ENCODE measurements around the gene USP13. TPM values are rescaled to one million over a fixed set of nuclear protein-coding genes. Genes with fewer than 3 reads are reported as not detected.

Gene USP13
- total and polyA plus RNA-seq, 4 donors: 3.5 to 9.3 (median 5.9) TPM

GRCh38 chr3:179822296-179822695, 169.5 kb downstream of the USP13 start:
- WGBS, 2 donors: 84 to 86% methylated on average over 3 of the region's 3 CpGs
- no peaks in the 10 kb centered on the region for H3K4me1 ChIP-seq (ENCODE audit: control insufficient read depth in 1 of 2, insufficient read depth in 2 of 2, low read length in 2 of 2)
- no peaks in the 10 kb centered on the region for H3K27me3 ChIP-seq (ENCODE audit: control insufficient read depth in 1 of 2, insufficient read depth in 2 of 2, low read length in 1 of 2)
- H3K4me3 ChIP-seq (ENCODE audit: low read length in 2 of 2): no peak overlapping the region
- H3K36me3 ChIP-seq (ENCODE audit: control insufficient read depth in 1 of 2, insufficient read depth in 2 of 2, low read length in 1 of 2): no peaks in the 10 kb centered on the region
- DNase-seq (no peak), ATAC-seq (ENCODE audit: low FRiP score) (no peak)
- intact Hi-C loops (cut with DNase I): no loop called here
- H3K27ac ChIP-seq (ENCODE audit: low read depth in 1 of 2, low read length in 2 of 2): no peak overlapping the region
- H3K9me3 ChIP-seq (ENCODE audit: control insufficient read depth, low read length): peaks cover 2% of the 10 kb centered on the region

- Histone ChIP-seq H3K36me3 (ENCODE audit: control insufficient read depth in 1 of 2, insufficient read depth in 2 of 2, low read length in 1 of 2) (no peaks in the 10 kb centered on the region), H3K4me3 (ENCODE audit: low read length in 2 of 2) (no peak overlapping the region), H3K27me3 (ENCODE audit: control insufficient read depth in 1 of 2, insufficient read depth in 2 of 2, low read length in 1 of 2) (no peaks in the 10 kb centered on the region), H3K27ac (ENCODE audit: low read depth in 1 of 2, low read length in 2 of 2) (no peak overlapping the region), H3K4me1 (ENCODE audit: control insufficient read depth in 1 of 2, insufficient read depth in 2 of 2, low read length in 2 of 2) (no peaks in the 10 kb centered on the region), H3K9me3 (ENCODE audit: control insufficient read depth, low read length) (no peaks in the 10 kb centered on the region)
- WGBS, 2 donors: 46 to 51% methylated on average over 6 of the region's 6 CpGs
- no peak for DNase-seq
- no peak for ATAC-seq (ENCODE audit: low FRiP score)
- intact Hi-C loops (cut with DNase I): loop anchor here in 1 of 2 donors (2.0 kb wide), 1 partner anchor 45 kb away; no protein-coding TSS in a partner anchor
Observed at GRCh38 chr3:179825527-179826246, 172.8 kb downstream of the USP13 start.

- Histone ChIP-seq H3K4me3 (ENCODE audit: low read length in 2 of 2) (no peak overlapping the region), H3K27ac (ENCODE audit: low read depth in 1 of 2, low read length in 2 of 2) (no peak overlapping the region), H3K27me3 (ENCODE audit: control insufficient read depth in 1 of 2, insufficient read depth in 2 of 2, low read length in 1 of 2) (no peaks in the 10 kb centered on the region), H3K9me3 (ENCODE audit: control insufficient read depth, low read length) (no peaks in the 10 kb centered on the region), H3K4me1 (ENCODE audit: control insufficient read depth in 1 of 2, insufficient read depth in 2 of 2, low read length in 2 of 2) (no peaks in the 10 kb centered on the region), H3K36me3 (ENCODE audit: control insufficient read depth in 1 of 2, insufficient read depth in 2 of 2, low read length in 1 of 2) (no peaks in the 10 kb centered on the region)
- intact Hi-C loops (cut with DNase I): no loop called here
- DNase-seq: no peak
- 8 to 15% methylated on average over 1 of the region's 1 CpG for WGBS, 2 donors
- no peak for ATAC-seq (ENCODE audit: low FRiP score)
Observed at GRCh38 chr3:179826247-179826637, 173.4 kb downstream of the USP13 start.

- no peaks in the 10 kb centered on the region for H3K4me1 ChIP-seq (ENCODE audit: control insufficient read depth in 1 of 2, insufficient read depth in 2 of 2, low read length in 2 of 2)
- intact Hi-C loops (cut with DNase I): no loop called here
- 80 to 83% methylated on average over 2 of the region's 2 CpGs for WGBS, 2 donors
- H3K9me3 ChIP-seq (ENCODE audit: control insufficient read depth, low read length): no peaks in the 10 kb centered on the region
- H3K27ac ChIP-seq (ENCODE audit: low read depth in 1 of 2, low read length in 2 of 2): no peak overlapping the region
- DNase-seq (no peak), ATAC-seq (ENCODE audit: low FRiP score) (no peak)
- no peaks in the 10 kb centered on the region for H3K36me3 ChIP-seq (ENCODE audit: control insufficient read depth in 1 of 2, insufficient read depth in 2 of 2, low read length in 1 of 2)
- no peaks in the 10 kb centered on the region for H3K27me3 ChIP-seq (ENCODE audit: control insufficient read depth in 1 of 2, insufficient read depth in 2 of 2, low read length in 1 of 2)
- no peak overlapping the region for H3K4me3 ChIP-seq (ENCODE audit: low read length in 2 of 2)
Observed at GRCh38 chr3:179828738-179829137, 175.9 kb downstream of the USP13 start.

- no peak for DNase-seq
- no peaks in the 10 kb centered on the region for H3K4me1 ChIP-seq (ENCODE audit: control insufficient read depth in 1 of 2, insufficient read depth in 2 of 2, low read length in 2 of 2)
- no peaks in the 10 kb centered on the region for H3K9me3 ChIP-seq (ENCODE audit: control insufficient read depth, low read length)
- H3K4me3 ChIP-seq (ENCODE audit: low read length in 2 of 2): no peak overlapping the region
- intact Hi-C loops (cut with DNase I): no loop called here
- H3K36me3 ChIP-seq (ENCODE audit: control insufficient read depth in 1 of 2, insufficient read depth in 2 of 2, low read length in 1 of 2): no peaks in the 10 kb centered on the region
- 37 to 40% methylated on average over 5 of the region's 5 CpGs for WGBS, 2 donors
- H3K27me3 ChIP-seq (ENCODE audit: control insufficient read depth in 1 of 2, insufficient read depth in 2 of 2, low read length in 1 of 2): no peaks in the 10 kb centered on the region
- no peak overlapping the region for H3K27ac ChIP-seq (ENCODE audit: low read depth in 1 of 2, low read length in 2 of 2)
- ATAC-seq (ENCODE audit: low FRiP score): no peak
Observed at GRCh38 chr3:179829401-179829800, 176.6 kb downstream of the USP13 start.

- H3K27me3 ChIP-seq (ENCODE audit: control insufficient read depth in 1 of 2, insufficient read depth in 2 of 2, low read length in 1 of 2): peaks cover 0 to 2% of the 10 kb centered on the region in 2 donors
- intact Hi-C loops (cut with DNase I): no loop called here
- no peak for DNase-seq
- no peaks in the 10 kb centered on the region for H3K9me3 ChIP-seq (ENCODE audit: control insufficient read depth, low read length)
- no peak for ATAC-seq (ENCODE audit: low FRiP score)
- no peak overlapping the region for H3K27ac ChIP-seq (ENCODE audit: low read depth in 1 of 2, low read length in 2 of 2)
- WGBS, 2 donors: 93 to 94% methylated on average over 3 of the region's 3 CpGs
- no peaks in the 10 kb centered on the region for H3K36me3 ChIP-seq (ENCODE audit: control insufficient read depth in 1 of 2, insufficient read depth in 2 of 2, low read length in 1 of 2)
- no peaks in the 10 kb centered on the region for H3K4me1 ChIP-seq (ENCODE audit: control insufficient read depth in 1 of 2, insufficient read depth in 2 of 2, low read length in 2 of 2)
- no peak overlapping the region for H3K4me3 ChIP-seq (ENCODE audit: low read length in 2 of 2)
Observed at GRCh38 chr3:179832333-179832854, 179.6 kb downstream of the USP13 start.

- intact Hi-C loops (cut with DNase I): no loop called here
- peaks cover 0 to 2% of the 10 kb centered on the region in 2 donors for H3K27me3 ChIP-seq (ENCODE audit: control insufficient read depth in 1 of 2, insufficient read depth in 2 of 2, low read length in 1 of 2)
- ATAC-seq (ENCODE audit: low FRiP score) (no peak), DNase-seq (no peak)
- H3K27ac ChIP-seq (ENCODE audit: low read depth in 1 of 2, low read length in 2 of 2): no peak overlapping the region
- H3K36me3 ChIP-seq (ENCODE audit: control insufficient read depth in 1 of 2, insufficient read depth in 2 of 2, low read length in 1 of 2): no peaks in the 10 kb centered on the region
- no peaks in the 10 kb centered on the region for H3K4me1 ChIP-seq (ENCODE audit: control insufficient read depth in 1 of 2, insufficient read depth in 2 of 2, low read length in 2 of 2)
- no peak overlapping the region for H3K4me3 ChIP-seq (ENCODE audit: low read length in 2 of 2)
- H3K9me3 ChIP-seq (ENCODE audit: control insufficient read depth, low read length): no peaks in the 10 kb centered on the region
Observed at GRCh38 chr3:179833294-179833693, 180.5 kb downstream of the USP13 start.

- WGBS, 2 donors: 70% methylated on average over 2 of the region's 2 CpGs
- Histone ChIP-seq H3K4me1 (ENCODE audit: control insufficient read depth in 1 of 2, insufficient read depth in 2 of 2, low read length in 2 of 2) (no peaks in the 10 kb centered on the region), H3K9me3 (ENCODE audit: control insufficient read depth, low read length) (no peaks in the 10 kb centered on the region), H3K27me3 (ENCODE audit: control insufficient read depth in 1 of 2, insufficient read depth in 2 of 2, low read length in 1 of 2) (peaks cover 0 to 2% of the 10 kb centered on the region in 2 donors), H3K4me3 (ENCODE audit: low read length in 2 of 2) (no peak overlapping the region), H3K27ac (ENCODE audit: low read depth in 1 of 2, low read length in 2 of 2) (no peak overlapping the region), H3K36me3 (ENCODE audit: control insufficient read depth in 1 of 2, insufficient read depth in 2 of 2, low read length in 1 of 2) (no peaks in the 10 kb centered on the region)
- intact Hi-C loops (cut with DNase I): no loop called here
- no peak for ATAC-seq (ENCODE audit: low FRiP score)
- DNase-seq: no peak
Observed at GRCh38 chr3:179837374-179837773, 184.5 kb downstream of the USP13 start.

Data from aorta (tissue), 5 donors.